HG02870 (cell line): ENCODE data around the gene TSPAN13.
A peak's percentile ranks its signal among the peaks of the same experiment; 100 is the strongest.
"Not testable (repeated sequence)": the region's sequence is repeated elsewhere in the genome, so short reads cannot be mapped to it uniquely, and the experiment has no call there.

ENCODE experiments used
- ATAC-seq: cut with Tn5 transposase; IDR thresholded peaks from one replicate; pipeline ENCODE4 v1.9.1; 2021; ENCODE audit warnings: mild to moderate bottlenecking, moderate library complexity; ENCODE audit not compliant: unreplicated experiment

TSPAN13 gene

GRCh38 chr7:16740623-16740953 lies 13.0 kb upstream of the TSPAN13 start:
- ATAC-seq: no peak

- no peak for ATAC-seq
Measured at GRCh38 chr7:16740996-16741395, 12.6 kb upstream of the TSPAN13 start.

- ATAC-seq: no peak
Measured at GRCh38 chr7:16741676-16742075, 11.9 kb upstream of the TSPAN13 start.

GRCh38 chr7:16742547-16742946 lies 11.0 kb upstream of the TSPAN13 start:
- no peak for ATAC-seq

- no peak for ATAC-seq
Measured at GRCh38 chr7:16743236-16743635, 10.3 kb upstream of the TSPAN13 start.

- no peak for ATAC-seq
Measured at GRCh38 chr7:16744518-16745250, 8.9 kb upstream of the TSPAN13 start.

GRCh38 chr7:16745645-16746044 lies 7.9 kb upstream of the TSPAN13 start:
- no peak for ATAC-seq

- no peak for ATAC-seq
Measured at GRCh38 chr7:16747102-16747501, 6.5 kb upstream of the TSPAN13 start.

GRCh38 chr7:16753932-16754855 lies 639 bp downstream of the TSPAN13 start:
- ATAC-seq: peak; percentile 15

GRCh38 chr7:16754856-16755317 lies 1.3 kb downstream of the TSPAN13 start:
- ATAC-seq: no peak

GRCh38 chr7:16755397-16755796 lies 1.8 kb downstream of the TSPAN13 start:
- no peak for ATAC-seq

GRCh38 chr7:16758036-16758435 lies 4.5 kb downstream of the TSPAN13 start:
- no peak for ATAC-seq

GRCh38 chr7:16758631-16759611 lies 5.4 kb downstream of the TSPAN13 start:
- no peak for ATAC-seq

GRCh38 chr7:16759840-16760239 lies 6.3 kb downstream of the TSPAN13 start:
- no peak for ATAC-seq

GRCh38 chr7:16762177-16762576 lies 8.6 kb downstream of the TSPAN13 start:
- ATAC-seq: no peak

GRCh38 chr7:16764942-16765341 lies 11.4 kb downstream of the TSPAN13 start:
- ATAC-seq: no peak

- ATAC-seq: no peak
Measured at GRCh38 chr7:16765436-16765859, 11.9 kb downstream of the TSPAN13 start.

GRCh38 chr7:16769994-16770393 lies 16.4 kb downstream of the TSPAN13 start:
- ATAC-seq: not testable (repeated sequence)

- no peak for ATAC-seq
Measured at GRCh38 chr7:16770657-16771329, 17.2 kb downstream of the TSPAN13 start.

- ATAC-seq: no peak
Measured at GRCh38 chr7:16773326-16773725, 19.8 kb downstream of the TSPAN13 start.
